ENCODE results near the gene TAF4B.
"Not testable (repeated sequence)": the region's sequence is repeated elsewhere in the genome, so short reads cannot be mapped to it uniquely, and the experiment has no call there.

The TAF4B gene

DNA sequence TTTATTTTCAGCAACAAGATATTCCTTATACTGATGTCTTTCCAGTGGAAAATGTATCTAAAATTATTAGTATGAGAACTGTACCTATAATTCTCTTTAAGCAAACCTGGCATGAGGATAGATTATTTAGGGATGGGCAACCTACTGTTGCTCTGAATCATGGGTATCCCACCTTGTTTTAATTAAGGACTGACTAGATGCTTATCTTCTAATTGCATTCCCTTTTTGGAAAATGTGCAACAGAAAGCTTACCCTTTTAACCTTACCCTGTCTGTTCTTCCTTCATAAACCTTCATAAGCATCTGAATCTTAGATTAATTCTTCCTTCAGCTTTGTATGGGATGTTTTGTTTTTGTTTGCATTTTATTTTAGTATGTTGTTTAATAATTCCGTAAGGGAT, 110.3 kb downstream of the TAF4B start:
- ATAC-seq (replicated peaks), result no peak
- H3K4me3 Mint-ChIP-seq, result no peak overlapping the region

DNA sequence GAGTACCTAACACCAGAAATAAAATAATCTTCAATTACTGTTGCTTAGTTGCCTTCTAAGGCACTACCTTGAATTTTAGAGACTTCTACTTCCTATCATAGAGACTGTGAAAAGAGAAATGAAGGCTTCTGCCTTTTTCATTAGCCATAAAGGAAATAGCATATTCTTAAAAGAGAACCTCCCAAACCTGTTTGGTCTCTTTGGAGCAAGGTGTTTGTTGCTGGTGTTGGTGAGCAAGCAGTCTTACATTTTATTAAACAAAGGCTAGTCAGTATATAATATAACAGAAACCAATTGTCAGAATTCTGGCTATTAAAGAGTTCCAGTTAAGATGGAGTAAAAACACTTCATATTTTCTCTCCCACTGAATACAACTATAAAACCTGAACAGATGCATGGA, 116.4 kb downstream of the TAF4B start:
- H3K4me1 Mint-ChIP-seq (ENCODE audit: low read depth in 2 of 2), result no peaks in the 10 kb centered on the region
- H3K27ac Mint-ChIP-seq, result no peak overlapping the region
- no peaks in the 10 kb centered on the region for H3K27me3 Mint-ChIP-seq
- H3K9me3 Mint-ChIP-seq, result peaks cover 6 to 19% of the 10 kb centered on the region in 2 donors
- peaks cover 5% of the 10 kb centered on the region for H3K36me3 Mint-ChIP-seq (ENCODE audit: insufficient read depth)
- no peak for ATAC-seq (replicated peaks)
- no peak for DNase-seq
- H3K4me3 Mint-ChIP-seq, result no peak overlapping the region

More for the DNA sequence above, 110.3 kb downstream of the TAF4B start:
- no peaks in the 10 kb centered on the region for H3K27me3 Mint-ChIP-seq
- no peaks in the 10 kb centered on the region for H3K36me3 Mint-ChIP-seq (ENCODE audit: insufficient read depth)
- H3K4me1 Mint-ChIP-seq (ENCODE audit: low read depth in 2 of 2), result no peaks in the 10 kb centered on the region
- H3K9me3 Mint-ChIP-seq, result no peaks in the 10 kb centered on the region
- H3K27ac Mint-ChIP-seq, result no peak overlapping the region
- DNase-seq, result no peak

DNA sequence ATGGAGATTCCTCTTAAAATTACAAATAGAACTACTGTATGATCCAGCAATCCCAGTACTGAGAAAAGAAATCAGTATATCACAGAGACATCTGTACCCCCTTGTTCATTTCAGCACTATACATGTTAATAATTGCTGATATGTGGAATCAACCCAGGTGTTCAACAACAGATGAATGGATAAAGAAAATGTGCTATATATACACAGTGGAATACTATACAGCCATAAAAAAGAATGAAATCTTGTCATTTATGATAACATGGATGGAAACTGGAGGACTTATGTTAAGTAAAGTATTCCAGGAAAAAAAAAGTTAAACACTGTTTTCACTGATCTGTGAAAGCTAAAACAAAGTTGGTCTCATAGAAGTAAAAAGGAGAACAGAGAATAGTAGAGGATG, 124.7 kb downstream of the TAF4B start:
- Mint-ChIP-seq H3K4me1 (ENCODE audit: low read depth in 2 of 2) (no peaks in the 10 kb centered on the region), H3K27ac (no peak overlapping the region), H3K36me3 (ENCODE audit: insufficient read depth) (no peaks in the 10 kb centered on the region), H3K9me3 (peaks cover 6 to 31% of the 10 kb centered on the region in 2 donors), H3K27me3 (no peaks in the 10 kb centered on the region), H3K4me3 (no peak overlapping the region)
- DNase-seq (no peak), ATAC-seq (replicated peaks) (no peak)

DNA sequence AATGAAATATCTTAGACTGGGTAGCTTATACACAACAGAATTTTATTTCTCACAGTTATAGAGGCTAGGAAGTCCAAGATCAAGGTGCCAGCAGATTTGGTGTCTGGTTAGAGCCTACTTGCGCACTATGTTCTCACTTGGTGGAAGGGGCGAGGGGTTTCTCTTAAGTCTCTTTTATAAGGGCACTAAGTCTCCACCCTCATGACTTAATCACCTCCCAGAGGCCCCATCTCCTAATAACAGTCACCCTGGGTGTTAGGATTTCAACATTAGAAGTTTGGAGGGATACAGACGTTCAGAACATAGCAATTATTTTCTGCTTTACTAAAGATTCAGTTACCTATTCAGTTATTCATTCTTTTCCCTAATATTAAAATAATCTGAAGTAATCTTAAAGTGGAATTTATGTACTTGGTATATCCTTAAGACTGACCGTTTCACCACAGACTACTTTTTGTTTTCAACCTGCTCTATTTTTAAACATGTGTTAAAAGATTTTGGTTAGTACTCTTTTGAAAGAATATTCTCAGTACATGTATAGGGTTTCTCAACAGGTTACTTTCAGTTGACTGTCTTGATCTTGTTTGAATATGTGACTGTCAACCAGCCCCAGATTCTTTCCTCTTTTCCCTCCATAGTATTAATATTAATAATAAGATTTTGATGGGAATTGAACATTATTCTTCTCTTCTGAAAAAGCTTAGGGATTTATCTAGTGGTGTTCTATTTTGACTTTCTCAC, 130.0 kb downstream of the TAF4B start:
- Mint-ChIP-seq H3K4me3 (no peak overlapping the region), H3K27me3 (no peaks in the 10 kb centered on the region), H3K36me3 (ENCODE audit: insufficient read depth) (peaks cover 13% of the 10 kb centered on the region), H3K9me3 (peaks cover 0 to 3% of the 10 kb centered on the region in 2 donors), H3K4me1 (ENCODE audit: low read depth in 2 of 2) (no peaks in the 10 kb centered on the region), H3K27ac (no peak overlapping the region)
- DNase-seq (no peak), ATAC-seq (replicated peaks) (no peak)

- Mint-ChIP-seq H3K4me1 (ENCODE audit: low read depth in 2 of 2) (no peaks in the 10 kb centered on the region), H3K27me3 (no peaks in the 10 kb centered on the region), H3K36me3 (ENCODE audit: insufficient read depth) (peaks cover 14% of the 10 kb centered on the region), H3K4me3 (no peak overlapping the region), H3K9me3 (no peaks in the 10 kb centered on the region), H3K27ac (no peak overlapping the region)
- DNase-seq, result no peak
- ATAC-seq (replicated peaks), result no peak
These were observed 131.7 kb downstream of the TAF4B start for GRCh38 chr18:26357960-26358359.

- Mint-ChIP-seq H3K4me3 (no peak overlapping the region), H3K9me3 (no peaks in the 10 kb centered on the region), H3K27ac (no peak overlapping the region), H3K27me3 (no peaks in the 10 kb centered on the region), H3K4me1 (ENCODE audit: low read depth in 2 of 2) (no peaks in the 10 kb centered on the region), H3K36me3 (ENCODE audit: insufficient read depth) (peaks cover 14% of the 10 kb centered on the region)
- DNase-seq (no peak), ATAC-seq (replicated peaks) (no peak)
These were observed 135.8 kb downstream of the TAF4B start for GRCh38 chr18:26362021-26362420.

DNA sequence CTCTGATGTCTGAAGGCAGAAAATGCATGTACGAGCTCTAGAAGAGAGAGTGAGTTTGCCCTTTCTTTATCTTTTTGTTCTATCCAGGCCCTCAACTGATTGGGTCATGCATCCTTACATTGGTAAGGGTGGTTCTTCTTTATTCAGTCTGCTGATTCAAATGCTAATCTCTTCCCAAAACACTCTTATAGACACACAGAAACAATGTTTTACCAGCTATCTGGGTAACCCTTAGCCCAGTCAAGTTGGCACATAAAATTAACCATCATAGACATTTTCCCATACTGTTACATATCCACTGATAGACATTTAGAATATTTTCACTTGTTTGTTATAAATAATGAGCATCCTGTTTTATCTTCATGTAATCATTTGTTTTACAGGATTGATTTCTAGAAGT, 141.2 kb downstream of the TAF4B start:
- no peak overlapping the region for H3K4me3 Mint-ChIP-seq
- H3K27me3 Mint-ChIP-seq, result no peaks in the 10 kb centered on the region
- DNase-seq (no peak), ATAC-seq (replicated peaks) (no peak)
- no peaks in the 10 kb centered on the region for H3K4me1 Mint-ChIP-seq (ENCODE audit: low read depth in 2 of 2)
- no peaks in the 10 kb centered on the region for H3K36me3 Mint-ChIP-seq (ENCODE audit: insufficient read depth)
- H3K9me3 Mint-ChIP-seq, result no peaks in the 10 kb centered on the region
- no peak overlapping the region for H3K27ac Mint-ChIP-seq

DNA sequence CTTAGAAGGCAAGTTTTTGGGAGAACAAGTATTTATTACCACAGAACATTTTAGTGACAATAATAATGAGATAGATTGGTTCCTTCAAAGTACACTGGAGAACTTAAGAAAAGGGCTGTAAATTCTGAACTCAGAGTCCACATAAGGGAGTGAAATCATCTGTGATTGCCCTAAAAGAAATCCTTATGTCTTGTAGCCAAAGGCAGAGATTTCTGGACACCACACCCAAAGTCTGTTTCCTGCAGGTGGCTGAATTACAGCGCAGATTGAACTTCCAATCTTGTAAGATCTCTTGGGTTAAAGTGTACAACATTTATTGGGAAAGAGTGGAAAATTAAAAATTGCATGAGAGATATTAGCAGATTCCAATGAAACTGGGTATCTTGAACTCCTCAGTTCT, 143.8 kb downstream of the TAF4B start:
- Mint-ChIP-seq H3K9me3 (no peaks in the 10 kb centered on the region), H3K27ac (no peak overlapping the region), H3K36me3 (ENCODE audit: insufficient read depth) (no peaks in the 10 kb centered on the region), H3K27me3 (no peaks in the 10 kb centered on the region), H3K4me1 (ENCODE audit: low read depth in 2 of 2) (no peaks in the 10 kb centered on the region), H3K4me3 (no peak overlapping the region)
- DNase-seq, result no peak
- ATAC-seq (replicated peaks), result no peak

- DNase-seq (no peak), ATAC-seq (replicated peaks) (no peak)
- no peaks in the 10 kb centered on the region for H3K27me3 Mint-ChIP-seq
- H3K4me3 Mint-ChIP-seq, result no peak overlapping the region
- no peaks in the 10 kb centered on the region for H3K4me1 Mint-ChIP-seq (ENCODE audit: low read depth in 2 of 2)
- no peak overlapping the region for H3K27ac Mint-ChIP-seq
- no peaks in the 10 kb centered on the region for H3K36me3 Mint-ChIP-seq (ENCODE audit: insufficient read depth)
- H3K9me3 Mint-ChIP-seq, result no peaks in the 10 kb centered on the region
These were observed 149.9 kb downstream of the TAF4B start for GRCh38 chr18:26376105-26376504.

DNA sequence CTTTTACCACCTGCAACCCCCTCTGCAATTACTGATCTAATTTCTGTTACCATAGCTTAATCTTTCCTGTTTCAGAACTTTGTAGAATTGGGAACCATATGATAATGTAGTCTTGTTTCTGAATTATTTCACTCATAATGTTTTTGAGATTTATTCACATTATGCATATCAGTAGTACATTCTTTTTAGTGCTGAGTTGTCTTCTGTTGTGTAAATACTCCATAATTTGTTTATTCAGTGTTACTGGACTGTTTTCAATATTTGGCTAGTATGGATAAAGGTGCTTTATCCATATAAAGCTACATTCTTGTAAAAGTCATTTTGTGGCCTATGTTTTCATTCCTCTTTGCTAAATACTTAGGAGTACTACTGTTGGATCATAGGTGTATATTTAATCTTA, 152.5 kb downstream of the TAF4B start:
- ATAC-seq (replicated peaks) (no peak), DNase-seq (no peak)
- no peaks in the 10 kb centered on the region for H3K9me3 Mint-ChIP-seq
- H3K4me3 Mint-ChIP-seq, result no peak overlapping the region
- no peaks in the 10 kb centered on the region for H3K4me1 Mint-ChIP-seq (ENCODE audit: low read depth in 2 of 2)
- no peaks in the 10 kb centered on the region for H3K36me3 Mint-ChIP-seq (ENCODE audit: insufficient read depth)
- no peak overlapping the region for H3K27ac Mint-ChIP-seq
- no peaks in the 10 kb centered on the region for H3K27me3 Mint-ChIP-seq

- H3K27me3 Mint-ChIP-seq; ATAC-seq (replicated peaks); DNase-seq; H3K4me3 Mint-ChIP-seq; H3K9me3 Mint-ChIP-seq; H3K36me3 Mint-ChIP-seq (ENCODE audit: insufficient read depth); H3K27ac Mint-ChIP-seq; H3K4me1 Mint-ChIP-seq (ENCODE audit: low read depth in 2 of 2): not testable (repeated sequence)
These were observed 155.3 kb downstream of the TAF4B start for GRCh38 chr18:26381555-26381954.

DNA sequence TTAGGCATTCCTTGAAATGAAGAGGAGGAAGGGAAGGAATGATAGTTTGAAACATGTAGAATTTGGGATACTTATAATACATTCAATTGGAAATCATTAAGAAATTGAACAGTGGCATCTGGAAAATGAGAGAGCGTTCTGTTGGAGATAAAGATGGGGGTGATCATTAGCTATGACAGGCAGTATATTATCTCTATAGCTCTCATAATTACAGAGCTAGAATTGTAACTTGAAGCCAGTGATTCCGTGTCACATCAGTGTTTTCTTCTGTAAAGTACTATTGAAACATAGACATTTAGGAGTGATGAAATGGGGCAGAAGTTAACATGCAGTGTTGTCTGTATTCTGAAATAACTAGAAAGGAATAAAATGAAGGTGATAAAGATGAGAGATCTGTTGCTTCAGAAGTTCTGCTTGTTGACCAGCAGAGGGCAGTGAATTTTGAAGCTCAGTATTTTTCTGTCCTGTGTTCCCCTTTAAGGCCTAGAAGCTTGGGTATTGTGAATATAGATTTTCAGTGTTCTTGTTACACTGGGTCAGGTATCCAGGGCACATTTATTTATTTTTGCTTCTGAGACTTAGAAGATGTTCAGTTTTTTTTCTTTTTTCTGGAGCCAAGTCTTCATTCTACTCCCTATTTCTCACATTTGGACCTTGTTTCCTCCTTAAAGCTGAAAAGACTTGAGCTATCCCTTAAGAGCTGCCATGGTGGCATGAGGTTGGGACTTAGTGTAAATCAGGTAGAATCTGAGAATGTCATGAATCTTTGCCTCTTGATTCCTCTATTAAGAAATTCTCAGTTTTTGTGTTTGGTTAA, 157.4 kb downstream of the TAF4B start:
- ATAC-seq (replicated peaks) (peak; percentile 53), DNase-seq (no peak)
- Mint-ChIP-seq H3K4me3 (no peak overlapping the region), H3K36me3 (ENCODE audit: insufficient read depth) (no peaks in the 10 kb centered on the region), H3K27ac (no peak overlapping the region), H3K4me1 (ENCODE audit: low read depth in 2 of 2) (no peaks in the 10 kb centered on the region), H3K9me3 (no peaks in the 10 kb centered on the region), H3K27me3 (no peaks in the 10 kb centered on the region)

GRCh38 chr18:26386002-26386401, 159.8 kb downstream of the TAF4B start:
- H3K4me3 Mint-ChIP-seq, result no peak overlapping the region
- H3K36me3 Mint-ChIP-seq (ENCODE audit: insufficient read depth), result peaks cover 6% of the 10 kb centered on the region
- H3K9me3 Mint-ChIP-seq, result no peaks in the 10 kb centered on the region
- no peaks in the 10 kb centered on the region for H3K4me1 Mint-ChIP-seq (ENCODE audit: low read depth in 2 of 2)
- no peaks in the 10 kb centered on the region for H3K27me3 Mint-ChIP-seq
- H3K27ac Mint-ChIP-seq, result no peak overlapping the region
- ATAC-seq (replicated peaks) (no peak), DNase-seq (no peak)

DNA sequence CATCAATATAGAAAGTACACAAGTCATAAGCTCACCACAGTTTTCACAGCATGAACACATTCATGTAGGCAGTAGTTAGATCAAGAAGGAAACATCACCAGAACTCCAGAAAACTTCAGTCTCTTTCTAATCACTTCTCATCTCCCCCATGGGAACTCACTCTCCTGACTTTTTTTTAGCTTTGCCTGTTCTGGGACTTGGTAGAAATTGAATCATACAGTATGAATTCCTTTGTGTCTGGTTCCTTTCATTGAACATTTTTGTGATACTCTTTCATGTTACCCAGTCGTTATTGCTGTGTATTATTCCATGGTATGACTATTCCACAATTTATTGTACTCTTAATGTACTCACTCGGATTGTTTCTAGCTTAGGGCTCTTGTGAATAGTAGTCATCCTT, 160.2 kb downstream of the TAF4B start:
- Mint-ChIP-seq H3K36me3 (ENCODE audit: insufficient read depth) (peaks cover 6% of the 10 kb centered on the region), H3K27ac (no peak overlapping the region), H3K9me3 (no peaks in the 10 kb centered on the region), H3K4me1 (ENCODE audit: low read depth in 2 of 2) (no peaks in the 10 kb centered on the region), H3K27me3 (no peaks in the 10 kb centered on the region), H3K4me3 (no peak overlapping the region)
- ATAC-seq (replicated peaks) (no peak), DNase-seq (no peak)

Measured in effector memory CD8-positive, alpha-beta T cell (primary cell).